ENCODE results near the gene STK32B. TPM values are rescaled to one million over a fixed set of nuclear protein-coding genes. Genes with fewer than 3 reads are reported as not detected.
A peak's percentile ranks its signal among the peaks of the same experiment; 100 is the strongest.

Gene STK32B
- total and polyA plus RNA-seq, 4 donors = 0.02 to 0.28 (median 0.08) TPM; not detected in 1

DNA sequence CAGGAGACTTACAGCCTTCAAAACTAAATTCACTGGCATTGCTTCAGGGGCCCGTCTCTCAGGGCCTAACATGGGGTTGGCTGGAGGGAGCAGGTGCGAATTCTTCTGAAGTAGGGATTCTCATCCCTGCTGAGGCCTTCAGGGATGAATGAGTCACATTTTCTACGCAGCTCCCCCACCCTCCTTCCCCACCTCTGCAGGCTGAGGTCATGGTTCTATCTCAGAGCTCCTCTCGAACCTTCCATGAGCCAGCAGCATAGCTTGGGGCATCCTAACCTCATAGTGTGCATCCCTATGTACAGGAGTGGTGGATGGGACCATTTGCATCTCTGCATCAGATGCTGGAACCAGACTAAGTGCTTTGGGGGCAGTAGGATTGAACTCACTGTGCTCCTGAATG lies 347.8 kb downstream of the STK32B start (continued):
- TF ChIP-seq, protein P1, sequence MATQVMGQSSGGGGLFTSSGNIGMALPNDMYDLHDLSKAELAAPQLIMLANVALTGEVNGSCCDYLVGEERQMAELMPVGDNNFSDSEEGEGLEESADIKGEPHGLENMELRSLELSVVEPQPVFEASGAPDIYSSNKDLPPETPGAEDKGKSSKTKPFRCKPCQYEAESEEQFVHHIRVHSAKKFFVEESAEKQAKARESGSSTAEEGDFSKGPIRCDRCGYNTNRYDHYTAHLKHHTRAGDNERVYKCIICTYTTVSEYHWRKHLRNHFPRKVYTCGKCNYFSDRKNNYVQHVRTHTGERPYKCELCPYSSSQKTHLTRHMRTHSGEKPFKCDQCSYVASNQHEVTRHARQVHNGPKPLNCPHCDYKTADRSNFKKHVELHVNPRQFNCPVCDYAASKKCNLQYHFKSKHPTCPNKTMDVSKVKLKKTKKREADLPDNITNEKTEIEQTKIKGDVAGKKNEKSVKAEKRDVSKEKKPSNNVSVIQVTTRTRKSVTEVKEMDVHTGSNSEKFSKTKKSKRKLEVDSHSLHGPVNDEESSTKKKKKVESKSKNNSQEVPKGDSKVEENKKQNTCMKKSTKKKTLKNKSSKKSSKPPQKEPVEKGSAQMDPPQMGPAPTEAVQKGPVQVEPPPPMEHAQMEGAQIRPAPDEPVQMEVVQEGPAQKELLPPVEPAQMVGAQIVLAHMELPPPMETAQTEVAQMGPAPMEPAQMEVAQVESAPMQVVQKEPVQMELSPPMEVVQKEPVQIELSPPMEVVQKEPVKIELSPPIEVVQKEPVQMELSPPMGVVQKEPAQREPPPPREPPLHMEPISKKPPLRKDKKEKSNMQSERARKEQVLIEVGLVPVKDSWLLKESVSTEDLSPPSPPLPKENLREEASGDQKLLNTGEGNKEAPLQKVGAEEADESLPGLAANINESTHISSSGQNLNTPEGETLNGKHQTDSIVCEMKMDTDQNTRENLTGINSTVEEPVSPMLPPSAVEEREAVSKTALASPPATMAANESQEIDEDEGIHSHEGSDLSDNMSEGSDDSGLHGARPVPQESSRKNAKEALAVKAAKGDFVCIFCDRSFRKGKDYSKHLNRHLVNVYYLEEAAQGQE (IDR thresholded peaks at IDR 0.05) = no peak
- no peak for TF ChIP-seq HNF4A (conservative IDR thresholded peaks at IDR 0.05)
- no peak for TF ChIP-seq JUND (IDR thresholded peaks at IDR 0.05)
- TF ChIP-seq, protein P2, sequence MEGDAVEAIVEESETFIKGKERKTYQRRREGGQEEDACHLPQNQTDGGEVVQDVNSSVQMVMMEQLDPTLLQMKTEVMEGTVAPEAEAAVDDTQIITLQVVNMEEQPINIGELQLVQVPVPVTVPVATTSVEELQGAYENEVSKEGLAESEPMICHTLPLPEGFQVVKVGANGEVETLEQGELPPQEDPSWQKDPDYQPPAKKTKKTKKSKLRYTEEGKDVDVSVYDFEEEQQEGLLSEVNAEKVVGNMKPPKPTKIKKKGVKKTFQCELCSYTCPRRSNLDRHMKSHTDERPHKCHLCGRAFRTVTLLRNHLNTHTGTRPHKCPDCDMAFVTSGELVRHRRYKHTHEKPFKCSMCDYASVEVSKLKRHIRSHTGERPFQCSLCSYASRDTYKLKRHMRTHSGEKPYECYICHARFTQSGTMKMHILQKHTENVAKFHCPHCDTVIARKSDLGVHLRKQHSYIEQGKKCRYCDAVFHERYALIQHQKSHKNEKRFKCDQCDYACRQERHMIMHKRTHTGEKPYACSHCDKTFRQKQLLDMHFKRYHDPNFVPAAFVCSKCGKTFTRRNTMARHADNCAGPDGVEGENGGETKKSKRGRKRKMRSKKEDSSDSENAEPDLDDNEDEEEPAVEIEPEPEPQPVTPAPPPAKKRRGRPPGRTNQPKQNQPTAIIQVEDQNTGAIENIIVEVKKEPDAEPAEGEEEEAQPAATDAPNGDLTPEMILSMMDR (IDR thresholded peaks at IDR 0.05; ENCODE audit: low read depth, low read length, missing input control) = no peak

DNA sequence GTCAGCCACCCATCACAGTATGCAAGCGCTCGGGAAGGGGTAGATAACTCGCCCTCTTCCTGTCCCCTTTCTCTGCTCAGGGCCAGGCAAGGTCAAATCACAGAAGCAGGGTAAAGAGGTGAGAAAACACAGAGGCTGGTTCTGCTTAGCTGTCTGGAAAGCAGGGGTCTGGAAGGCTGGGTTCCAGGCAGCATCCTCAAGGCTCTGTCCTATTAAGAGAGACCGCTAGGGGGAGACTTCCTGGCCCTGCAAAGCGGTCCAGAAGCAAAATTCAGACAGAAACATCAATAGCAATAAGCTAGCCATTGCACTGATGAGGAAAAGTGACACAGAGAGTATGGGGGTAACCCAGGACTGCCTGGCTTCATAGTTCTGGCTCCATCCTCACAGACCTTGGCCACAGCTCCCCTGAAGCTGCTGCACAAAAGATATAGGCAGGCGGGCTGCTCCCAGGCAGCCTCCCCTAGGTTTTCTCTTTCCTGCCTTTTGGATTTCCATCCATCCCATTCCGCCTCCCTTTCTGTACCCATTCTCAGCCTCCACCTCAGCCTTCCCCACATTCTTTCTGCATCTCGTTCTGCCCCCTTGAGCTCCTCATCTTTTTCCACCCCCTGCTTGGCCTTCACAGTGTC lies 348.6 kb downstream of the STK32B start:
- H3K9ac ChIP-seq (ENCODE audit: low read depth in 1 of 2, low read length in 2 of 2) = no peak overlapping the region
- no peaks in the 10 kb centered on the region for H3K36me3 ChIP-seq (ENCODE audit: control insufficient read depth in 4 of 4, insufficient read depth in 3 of 4, low read depth in 1 of 4, low read length in 3 of 4)
- TF ChIP-seq GABPA (IDR thresholded peaks at IDR 0.05 in 1 of 2, conservative IDR thresholded peaks at IDR 0.05 in 1 of 2) = no peak
- TF ChIP-seq RAD21 (IDR thresholded peaks at IDR 0.05) = peak; percentile 57 to 73
- TF ChIP-seq HNF4G (IDR thresholded peaks at IDR 0.05) = no peak
- TF ChIP-seq FOXA2 (IDR thresholded peaks at IDR 0.05) = no peak
- TF ChIP-seq FOXA1 (IDR thresholded peaks at IDR 0.05) = no peak
- TF ChIP-seq, protein P3, sequence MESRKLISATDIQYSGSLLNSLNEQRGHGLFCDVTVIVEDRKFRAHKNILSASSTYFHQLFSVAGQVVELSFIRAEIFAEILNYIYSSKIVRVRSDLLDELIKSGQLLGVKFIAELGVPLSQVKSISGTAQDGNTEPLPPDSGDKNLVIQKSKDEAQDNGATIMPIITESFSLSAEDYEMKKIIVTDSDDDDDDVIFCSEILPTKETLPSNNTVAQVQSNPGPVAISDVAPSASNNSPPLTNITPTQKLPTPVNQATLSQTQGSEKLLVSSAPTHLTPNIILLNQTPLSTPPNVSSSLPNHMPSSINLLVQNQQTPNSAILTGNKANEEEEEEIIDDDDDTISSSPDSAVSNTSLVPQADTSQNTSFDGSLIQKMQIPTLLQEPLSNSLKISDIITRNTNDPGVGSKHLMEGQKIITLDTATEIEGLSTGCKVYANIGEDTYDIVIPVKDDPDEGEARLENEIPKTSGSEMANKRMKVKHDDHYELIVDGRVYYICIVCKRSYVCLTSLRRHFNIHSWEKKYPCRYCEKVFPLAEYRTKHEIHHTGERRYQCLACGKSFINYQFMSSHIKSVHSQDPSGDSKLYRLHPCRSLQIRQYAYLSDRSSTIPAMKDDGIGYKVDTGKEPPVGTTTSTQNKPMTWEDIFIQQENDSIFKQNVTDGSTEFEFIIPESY (IDR thresholded peaks at IDR 0.05) = no peak
- TF ChIP-seq, protein P2 (IDR thresholded peaks at IDR 0.05; ENCODE audit: low read depth, low read length, missing input control) = peak; percentile 60
- H3K4me1 ChIP-seq (ENCODE audit: control insufficient read depth in 4 of 4, insufficient read depth in 4 of 4, low read length in 3 of 4) = no peaks in the 10 kb centered on the region
- no peak overlapping the region for H3K27ac ChIP-seq (ENCODE audit: low read depth in 1 of 2, low read length in 2 of 2)
- DNase-seq (ENCODE audit: low spot score) = no peak
- no peaks in the 10 kb centered on the region for H3K27me3 ChIP-seq (ENCODE audit: control insufficient read depth in 4 of 4, insufficient read depth in 4 of 4, low read length in 3 of 4)
- H3K4me3 ChIP-seq (ENCODE audit: low read depth in 1 of 3, low read length in 3 of 3) = no peak overlapping the region
- WGBS = 54% methylated on average over 8 of the region's 8 CpGs
- H3K9me3 ChIP-seq (ENCODE audit: control insufficient read depth in 4 of 4, low read length in 3 of 4) = peaks cover 0 to 4% (median 0%) of the 10 kb centered on the region in 4 donors

Data from liver (tissue), 9 donors.